Activated gamma-delta T cell (primary cell): ENCODE results near the gene MYO15A.

Source experiments
- DNase-seq: peaks from one replicate; lab custom pipeline; 2025; lab: John Stamatoyannopoulos, UW

Gene MYO15A

GRCh38 chr17:18124345-18125126 lies 16.0 kb downstream of the MYO15A start:
- DNase-seq, result no peak

- DNase-seq, result no peak
These were observed 20.5 kb downstream of the MYO15A start for GRCh38 chr17:18129041-18129502.

GRCh38 chr17:18132711-18133110 lies 24.2 kb downstream of the MYO15A start:
- DNase-seq, result no peak

GRCh38 chr17:18136357-18136756 lies 27.8 kb downstream of the MYO15A start:
- DNase-seq, result no peak

- no peak for DNase-seq
These were observed 29.7 kb downstream of the MYO15A start for GRCh38 chr17:18138065-18138749.

GRCh38 chr17:18139092-18139491 lies 30.5 kb downstream of the MYO15A start:
- DNase-seq, result no peak

GRCh38 chr17:18139498-18139897 lies 30.9 kb downstream of the MYO15A start:
- no peak for DNase-seq

GRCh38 chr17:18139949-18140348 lies 31.4 kb downstream of the MYO15A start:
- no peak for DNase-seq

GRCh38 chr17:18140648-18141047 lies 32.1 kb downstream of the MYO15A start:
- DNase-seq, result no peak

GRCh38 chr17:18141210-18141803 lies 32.8 kb downstream of the MYO15A start:
- DNase-seq, result no peak

- no peak for DNase-seq
These were observed 33.9 kb downstream of the MYO15A start for GRCh38 chr17:18142417-18142816.

- no peak for DNase-seq
These were observed 34.7 kb downstream of the MYO15A start for GRCh38 chr17:18143044-18143936.

- DNase-seq, result no peak
These were observed 35.7 kb downstream of the MYO15A start for GRCh38 chr17:18144261-18144660.

GRCh38 chr17:18144855-18145254 lies 36.3 kb downstream of the MYO15A start:
- DNase-seq, result no peak

- no peak for DNase-seq
These were observed 37.3 kb downstream of the MYO15A start for GRCh38 chr17:18145811-18146210.

- no peak for DNase-seq
These were observed 37.7 kb downstream of the MYO15A start for GRCh38 chr17:18146259-18146658.

- DNase-seq, result no peak
These were observed 38.4 kb downstream of the MYO15A start for GRCh38 chr17:18146980-18147379.

GRCh38 chr17:18148586-18148985 lies 40.0 kb downstream of the MYO15A start:
- DNase-seq, result no peak

- DNase-seq, result no peak
These were observed 42.7 kb downstream of the MYO15A start for GRCh38 chr17:18151290-18151689.

- DNase-seq, result no peak
These were observed 46.6 kb downstream of the MYO15A start for GRCh38 chr17:18155179-18155578.

GRCh38 chr17:18156171-18156975 lies 47.8 kb downstream of the MYO15A start:
- DNase-seq, result no peak
